ENCODE measurements around the gene RANBP10. TPM values are rescaled to one million over a fixed set of nuclear protein-coding genes. Genes with fewer than 3 reads are reported as not detected.
A peak's percentile ranks its signal among the peaks of the same experiment; 100 is the strongest.

RANBP10 gene
- total RNA-seq (2014; rRNA removed; shearing (Covaris generic); ENCODE audit: low replicate concordance), result 0.79 and 1.8 TPM in 2 replicates

DNA sequence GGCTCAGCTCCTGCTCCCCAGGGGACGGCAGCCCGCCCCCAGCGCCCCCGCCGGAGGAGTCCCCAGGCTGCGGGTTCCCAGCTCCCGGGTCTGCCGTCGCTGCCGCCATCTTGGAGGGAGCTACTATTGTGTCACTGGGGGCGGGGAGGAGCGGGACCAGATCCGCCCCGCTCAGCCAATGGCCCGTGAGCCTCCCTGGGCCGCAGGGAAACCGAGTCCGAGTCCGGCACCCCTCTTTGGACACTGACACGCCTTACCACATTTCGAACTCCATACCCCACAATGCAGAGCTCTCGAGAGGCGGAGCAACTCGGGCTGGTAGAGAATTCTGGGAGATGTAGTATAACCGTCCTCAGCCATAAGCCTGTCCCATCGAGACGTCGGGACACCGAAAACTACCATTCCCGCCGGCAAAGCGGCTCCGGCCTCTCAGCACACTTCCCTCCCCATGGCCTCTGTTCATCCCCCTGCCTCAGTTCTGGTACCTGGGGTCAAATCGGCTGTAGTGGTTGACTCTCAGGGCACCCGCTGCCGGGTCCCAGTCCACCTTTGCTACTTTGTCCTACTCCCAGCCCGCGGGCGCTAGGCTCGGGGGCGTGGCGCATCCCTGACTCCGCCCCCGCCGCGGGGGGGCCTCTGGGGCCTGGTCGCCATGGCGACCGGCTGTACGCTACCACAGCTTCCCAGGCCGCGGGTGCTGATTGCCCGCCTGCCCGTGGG is at the start of gene RANBP10, which contains the start of gene TSNAXIP1:
Gene RANBP10, minus strand, starts transcription at position 133 of the 720 bp plus-strand sequence. Its CDS starts 24 bp downstream, at position 109.
Gene TSNAXIP1, plus strand, starts transcription at position 462 of the 720 bp plus-strand sequence. CDS start 261 bp downstream, outside the sequence.
- Histone ChIP-seq H3K36me3 (no peaks in the 10 kb centered on the region; the same call in 1 of the 2 replicates), H3K9me3 (no peaks in the 10 kb centered on the region), H3K4me3 (peak within 1 kb of the TSS; percentile 87), H3K27me3 (no peaks in the 10 kb centered on the region)
- DNase-seq, result peak; percentile 95

GRCh38 chr16:67855789-67856188 is 49.4 kb upstream of the RANBP10 start:
- Histone ChIP-seq H3K4me3 (no peak overlapping the region), H3K27me3 (no peaks in the 10 kb centered on the region), H3K36me3 (peaks cover 14% of the 10 kb centered on the region), H3K9me3 (no peaks in the 10 kb centered on the region)
- DNase-seq, result no peak

DNA sequence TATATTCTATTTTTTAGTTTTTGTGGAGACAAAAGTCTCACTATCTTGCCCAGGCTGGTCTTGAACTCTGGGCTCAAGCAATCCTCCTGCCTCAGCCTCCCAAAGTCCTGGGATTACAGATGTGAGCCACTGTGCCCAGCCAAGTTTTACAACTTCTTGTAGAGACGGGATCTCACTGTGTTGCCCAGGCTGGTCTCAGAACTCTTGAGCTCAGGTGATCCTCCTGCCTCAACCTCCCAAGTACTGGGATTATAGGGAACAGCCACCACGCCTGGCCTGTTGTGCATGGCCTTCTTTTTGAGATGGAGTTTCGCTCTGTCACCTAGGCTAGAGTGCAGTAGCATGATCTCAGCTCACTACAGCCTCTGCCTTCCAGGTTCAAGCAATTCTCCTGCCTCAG is 47.3 kb upstream of the RANBP10 start:
- H3K4me3 ChIP-seq, result no peak overlapping the region
- H3K36me3 ChIP-seq, result peaks cover 11% of the 10 kb centered on the region
- DNase-seq, result no peak
- H3K27me3 ChIP-seq, result no peaks in the 10 kb centered on the region
- H3K9me3 ChIP-seq, result no peaks in the 10 kb centered on the region

- no peaks in the 10 kb centered on the region for H3K9me3 ChIP-seq
- H3K4me3 ChIP-seq, result peak overlapping the region; percentile 78
- H3K36me3 ChIP-seq, result peaks cover 12% of the 10 kb centered on the region
- H3K27me3 ChIP-seq, result no peaks in the 10 kb centered on the region
- no peak for DNase-seq
These were observed 41.8 kb upstream of the RANBP10 start for GRCh38 chr16:67848118-67848517.

DNA sequence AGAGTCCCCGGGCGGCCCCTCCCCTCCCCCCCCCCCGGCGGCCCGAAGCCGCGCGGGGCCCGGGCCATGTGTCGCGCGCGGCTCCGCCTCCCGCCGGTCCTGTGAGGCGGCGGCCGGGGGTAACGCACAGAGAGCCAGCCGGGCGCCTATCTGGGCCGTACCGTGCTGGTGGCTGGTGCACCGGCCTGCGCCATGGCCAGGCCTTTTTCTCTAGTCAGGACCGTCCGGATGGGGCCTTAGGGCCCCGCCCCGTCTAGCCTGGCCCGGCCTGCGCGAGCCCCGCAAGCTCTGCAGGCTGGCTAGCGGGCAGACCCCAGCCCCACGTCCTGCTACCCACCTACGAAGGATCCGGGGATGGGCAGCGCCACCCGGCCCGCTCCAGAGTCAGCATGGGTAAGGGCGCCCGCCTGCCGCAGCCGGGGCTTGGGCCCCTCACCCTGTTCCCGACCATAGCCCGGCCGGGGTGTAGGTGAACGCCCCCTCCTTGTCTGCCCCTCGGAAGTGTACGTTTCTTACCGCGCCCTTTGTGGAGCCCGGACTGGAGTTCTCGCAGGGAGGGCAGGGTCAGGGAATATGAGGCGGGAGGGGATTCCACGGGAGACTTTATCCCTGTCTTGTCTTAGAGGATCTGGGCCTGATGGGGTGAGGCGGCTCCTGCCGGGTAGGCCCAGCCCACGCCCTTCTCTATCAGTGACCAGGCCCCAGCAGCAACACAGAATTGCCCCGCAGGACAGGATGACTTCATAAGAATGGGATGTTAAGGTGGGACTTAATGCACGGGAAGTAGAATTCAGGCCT is 40.9 kb upstream of the RANBP10 start, which contains the start of gene CENPT:
Gene CENPT, minus strand, starts transcription at position 630 of the 798 bp plus-strand sequence. CDS start 13,834 bp downstream, outside the sequence.
- peak; percentile 53 for DNase-seq
- no peaks in the 10 kb centered on the region for H3K9me3 ChIP-seq
- peaks cover 12% of the 10 kb centered on the region for H3K36me3 ChIP-seq

GRCh38 chr16:67846320-67847063 is 40.1 kb upstream of the RANBP10 start, which contains the start of gene NUTF2:
TSS of gene NUTF2 (plus strand) at chr16:67846933. CDS start at chr16:67865131, 18,198 bp downstream.
- DNase-seq, result peak; percentile 95
- H3K9me3 ChIP-seq, result no peaks in the 10 kb centered on the region

More for the DNA sequence above, 40.9 kb upstream of the RANBP10 start, which contains the start of gene CENPT:
- Histone ChIP-seq H3K27me3 (no peaks in the 10 kb centered on the region), H3K4me3 (peak within 1 kb of the TSS; percentile 78)

GRCh38 chr16:67846063-67846319 is 39.6 kb upstream of the RANBP10 start:
- Histone ChIP-seq H3K36me3 (peaks cover 12% of the 10 kb centered on the region), H3K27me3 (no peaks in the 10 kb centered on the region), H3K4me3 (peak overlapping the region; percentile 78), H3K9me3 (no peaks in the 10 kb centered on the region)
- DNase-seq, result no peak

More at GRCh38 chr16:67846320-67847063, 40.1 kb upstream of the RANBP10 start, which contains the start of gene NUTF2:
- H3K4me3 ChIP-seq, result peak within 1 kb of the TSS; percentile 78
- H3K36me3 ChIP-seq, result peaks cover 12% of the 10 kb centered on the region
- H3K27me3 ChIP-seq, result no peaks in the 10 kb centered on the region

DNA sequence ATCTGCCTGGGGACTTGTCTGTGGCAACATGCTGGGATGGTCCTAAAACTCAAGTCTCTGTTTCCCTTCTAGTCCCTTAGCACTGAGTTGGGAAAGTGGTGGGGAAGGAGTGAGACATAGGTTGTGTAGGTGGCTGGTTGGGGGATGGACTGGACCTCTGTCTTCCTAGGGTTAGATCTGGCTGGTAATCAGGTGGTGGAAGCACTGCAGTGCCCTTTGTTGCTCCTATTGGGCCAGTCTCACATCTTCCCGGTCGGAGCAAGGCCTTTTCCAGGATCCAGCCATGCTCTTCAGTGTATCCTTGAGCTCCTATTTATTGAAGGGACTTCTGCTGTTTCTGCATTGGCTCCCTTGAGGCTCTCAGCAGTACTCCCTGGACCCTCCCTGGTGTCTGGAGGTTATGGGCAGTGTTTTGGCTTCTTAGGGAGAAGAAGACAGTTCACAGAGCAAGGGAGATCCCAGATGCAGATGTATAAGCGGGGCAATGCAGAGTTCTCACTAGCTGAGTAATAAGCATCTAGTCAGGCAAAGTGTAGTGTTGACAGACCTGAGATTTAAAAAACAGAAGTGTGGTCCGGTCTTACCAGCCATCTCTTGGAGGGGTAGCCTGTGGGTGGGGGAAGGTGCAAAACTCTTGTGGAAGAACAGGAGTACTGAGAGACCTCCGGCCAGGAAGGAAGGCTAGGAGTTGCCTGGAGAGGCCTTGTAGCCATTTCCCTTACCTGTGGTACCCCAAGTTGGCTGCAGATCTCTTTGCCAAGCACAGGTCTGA is 39.1 kb upstream of the RANBP10 start:
- Histone ChIP-seq H3K9me3 (no peaks in the 10 kb centered on the region), H3K36me3 (peaks cover 12% of the 10 kb centered on the region), H3K4me3 (peak overlapping the region; percentile 78), H3K27me3 (no peaks in the 10 kb centered on the region)
- no peak for DNase-seq

DNA sequence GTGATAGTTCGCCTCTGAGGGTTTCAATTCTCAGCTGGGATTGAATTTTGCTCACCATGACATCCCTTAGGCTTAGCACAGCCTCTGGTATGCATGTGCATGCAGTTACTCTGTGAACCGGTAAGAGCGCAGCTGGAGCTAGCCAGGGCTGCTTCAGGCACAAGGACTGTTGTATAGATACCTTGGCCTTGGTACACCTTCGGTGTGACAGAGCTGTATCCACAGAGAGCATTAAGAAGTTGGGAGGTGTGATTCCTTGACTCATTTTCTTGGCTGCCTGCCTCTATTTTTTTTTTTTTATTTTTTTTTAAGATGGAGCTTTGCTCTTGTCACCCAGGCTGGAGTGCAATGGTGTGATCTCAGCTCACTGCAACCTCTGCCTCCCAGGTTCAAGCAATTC is 38.1 kb upstream of the RANBP10 start:
- Histone ChIP-seq H3K9me3 (no peaks in the 10 kb centered on the region), H3K4me3 (no peak overlapping the region), H3K36me3 (peaks cover 12% of the 10 kb centered on the region), H3K27me3 (no peaks in the 10 kb centered on the region)
- no peak for DNase-seq

GRCh38 chr16:67843343-67843765 is 37.0 kb upstream of the RANBP10 start:
- H3K9me3 ChIP-seq, result no peaks in the 10 kb centered on the region
- peaks cover 5% of the 10 kb centered on the region for H3K36me3 ChIP-seq
- no peak for DNase-seq
- H3K4me3 ChIP-seq, result peak overlapping the region; percentile 96
- H3K27me3 ChIP-seq, result no peaks in the 10 kb centered on the region

GRCh38 chr16:67842509-67843342 is 36.4 kb upstream of the RANBP10 start:
- Histone ChIP-seq H3K4me3 (peak overlapping the region; percentile 96), H3K36me3 (peaks cover 5% of the 10 kb centered on the region), H3K9me3 (no peaks in the 10 kb centered on the region), H3K27me3 (no peaks in the 10 kb centered on the region)
- DNase-seq, result no peak

DNA sequence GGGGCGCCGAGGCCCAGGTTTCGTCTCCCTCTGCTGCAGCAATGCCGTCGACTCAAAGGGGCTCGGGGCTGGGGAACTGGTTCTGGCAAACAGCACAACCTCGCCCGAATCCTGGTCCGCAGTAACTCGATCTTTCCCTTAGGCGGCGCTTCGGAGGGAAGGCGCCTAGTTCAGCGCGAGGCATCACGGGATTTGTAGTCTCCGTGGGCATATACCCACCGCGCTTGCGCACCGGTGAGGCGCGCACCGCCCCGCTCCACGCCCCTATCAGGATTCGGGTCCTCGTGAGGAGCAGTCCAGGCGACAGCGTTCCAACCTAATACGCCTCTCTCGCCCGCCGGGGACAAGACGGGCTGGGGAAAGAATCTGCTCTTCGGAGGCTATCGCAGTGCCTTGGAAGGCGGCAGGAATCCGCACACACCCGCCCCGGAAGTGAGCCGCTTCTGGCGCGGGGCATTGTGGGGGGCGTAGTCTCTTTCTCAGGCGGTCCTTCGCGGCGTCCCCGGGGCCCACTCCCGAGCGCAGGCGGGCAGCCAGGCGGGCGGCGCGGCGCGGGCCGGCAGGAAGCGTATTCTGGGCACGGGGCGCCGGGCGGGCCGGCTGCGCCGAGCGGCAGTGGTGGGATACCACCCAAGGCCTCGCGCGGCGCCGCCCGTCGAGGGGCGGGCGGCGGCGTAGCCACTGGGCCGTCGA is 35.6 kb upstream of the RANBP10 start, which contains the start of gene THAP11:
Gene THAP11, plus strand, starts transcription at position 505 of the 693 bp plus-strand sequence. CDS start 235 bp downstream, outside the sequence.
- no peaks in the 10 kb centered on the region for H3K27me3 ChIP-seq
- peak; percentile 83 for DNase-seq
- no peaks in the 10 kb centered on the region for H3K9me3 ChIP-seq
- peak within 1 kb of the TSS; percentile 96 for H3K4me3 ChIP-seq
- peaks cover 5% of the 10 kb centered on the region for H3K36me3 ChIP-seq

- DNase-seq, result no peak
- H3K27me3 ChIP-seq, result no peaks in the 10 kb centered on the region
- peaks cover 5% of the 10 kb centered on the region for H3K36me3 ChIP-seq
- H3K4me3 ChIP-seq, result peak overlapping the region; percentile 96
- no peaks in the 10 kb centered on the region for H3K9me3 ChIP-seq
These were observed 34.9 kb upstream of the RANBP10 start for GRCh38 chr16:67841198-67841815.

GRCh38 chr16:67837811-67838210 is 31.5 kb upstream of the RANBP10 start:
- H3K9me3 ChIP-seq, result no peaks in the 10 kb centered on the region
- H3K4me3 ChIP-seq, result no peak overlapping the region
- H3K36me3 ChIP-seq, result no peaks in the 10 kb centered on the region
- no peak for DNase-seq
- H3K27me3 ChIP-seq, result no peaks in the 10 kb centered on the region

Measured in MG63 (cell line).